Measurements from ENCODE around the gene PSMD13. TPM values are rescaled to one million over a fixed set of nuclear protein-coding genes. Genes with fewer than 3 reads are reported as not detected.

The PSMD13 gene
- polyA plus RNA-seq, 4 donors = 104 to 159 (median 149) TPM

GRCh38 chr11:201966-202365 lies 34.8 kb upstream of the PSMD13 start:
- no peaks in the 10 kb centered on the region for H3K27me3 ChIP-seq (ENCODE audit: control insufficient read depth in 3 of 3, insufficient read depth in 3 of 3, low read length in 3 of 3)
- H3K4me1 ChIP-seq (ENCODE audit: control insufficient read depth in 3 of 3, insufficient read depth in 2 of 3, low read depth in 1 of 3, low read length in 2 of 3) = peaks cover 2 to 12% (median 5%) of the 10 kb centered on the region in 3 donors
- FAIRE-seq (no peak), DNase-seq (no peak)
- WGBS, 3 donors = 75 to 81% (median 77%) methylated on average over 15 of the region's 15 CpGs
- H3K4me3 ChIP-seq (ENCODE audit: low read depth in 1 of 3, low read length in 3 of 3) = no peak overlapping the region
- H3K9me3 ChIP-seq (ENCODE audit: control insufficient read depth in 2 of 2, insufficient read depth in 1 of 2, low read depth in 1 of 2, low read length in 1 of 2) = peaks cover 0 to 3% of the 10 kb centered on the region in 2 donors
- peaks cover 0 to 61% (median 5%) of the 10 kb centered on the region in 3 donors for H3K36me3 ChIP-seq (ENCODE audit: control insufficient read depth in 3 of 3, insufficient read depth in 2 of 3, low read depth in 1 of 3, low read length in 3 of 3)
- no peak overlapping the region for H3K27ac ChIP-seq (ENCODE audit: low read depth in 1 of 3, low read length in 2 of 3)

- no peak overlapping the region for H3K4me3 ChIP-seq (ENCODE audit: low read depth in 1 of 3, low read length in 3 of 3)
- WGBS, 3 donors = 77 to 85% (median 81%) methylated on average over 8 of the region's 8 CpGs
- peaks cover 0 to 3% of the 10 kb centered on the region in 2 donors for H3K9me3 ChIP-seq (ENCODE audit: control insufficient read depth in 2 of 2, insufficient read depth in 1 of 2, low read depth in 1 of 2, low read length in 1 of 2)
- FAIRE-seq = no peak
- H3K36me3 ChIP-seq (ENCODE audit: control insufficient read depth in 3 of 3, insufficient read depth in 2 of 3, low read depth in 1 of 3, low read length in 3 of 3) = peaks cover 0 to 61% (median 5%) of the 10 kb centered on the region in 3 donors
- no peak for DNase-seq
- peaks cover 2 to 12% (median 5%) of the 10 kb centered on the region in 3 donors for H3K4me1 ChIP-seq (ENCODE audit: control insufficient read depth in 3 of 3, insufficient read depth in 2 of 3, low read depth in 1 of 3, low read length in 2 of 3)
- H3K27me3 ChIP-seq (ENCODE audit: control insufficient read depth in 3 of 3, insufficient read depth in 3 of 3, low read length in 3 of 3) = no peaks in the 10 kb centered on the region
- H3K27ac ChIP-seq (ENCODE audit: low read depth in 1 of 3, low read length in 2 of 3) = peak overlapping the region in 1 of 3 donors; percentile 60
Measured at GRCh38 chr11:202490-202889, 34.3 kb upstream of the PSMD13 start.

- Histone ChIP-seq H3K27me3 (ENCODE audit: control insufficient read depth in 3 of 3, insufficient read depth in 3 of 3, low read length in 3 of 3) (no peaks in the 10 kb centered on the region), H3K36me3 (ENCODE audit: control insufficient read depth in 3 of 3, insufficient read depth in 2 of 3, low read depth in 1 of 3, low read length in 3 of 3) (peaks cover 0 to 61% (median 5%) of the 10 kb centered on the region in 3 donors), H3K9me3 (ENCODE audit: control insufficient read depth in 2 of 2, insufficient read depth in 1 of 2, low read depth in 1 of 2, low read length in 1 of 2) (peaks cover 0 to 3% of the 10 kb centered on the region in 2 donors), H3K4me3 (ENCODE audit: low read depth in 1 of 3, low read length in 3 of 3) (no peak overlapping the region), H3K4me1 (ENCODE audit: control insufficient read depth in 3 of 3, insufficient read depth in 2 of 3, low read depth in 1 of 3, low read length in 2 of 3) (peaks cover 2 to 12% (median 5%) of the 10 kb centered on the region in 3 donors), H3K27ac (ENCODE audit: low read depth in 1 of 3, low read length in 2 of 3) (no peak overlapping the region)
- DNase-seq (no peak), FAIRE-seq (no peak)
- 85 to 87% (median 86%) methylated on average over 7 of the region's 7 CpGs for WGBS, 3 donors
Measured at GRCh38 chr11:203056-203944, 33.5 kb upstream of the PSMD13 start.

- 88 to 94% (median 91%) methylated on average over 4 of the region's 4 CpGs for WGBS, 3 donors
- H3K4me1 ChIP-seq (ENCODE audit: control insufficient read depth in 3 of 3, insufficient read depth in 2 of 3, low read depth in 1 of 3, low read length in 2 of 3) = peaks cover 2 to 12% (median 5%) of the 10 kb centered on the region in 3 donors
- H3K27ac ChIP-seq (ENCODE audit: low read depth in 1 of 3, low read length in 2 of 3) = no peak overlapping the region
- H3K4me3 ChIP-seq (ENCODE audit: low read depth in 1 of 3, low read length in 3 of 3) = no peak overlapping the region
- peaks cover 0 to 61% (median 5%) of the 10 kb centered on the region in 3 donors for H3K36me3 ChIP-seq (ENCODE audit: control insufficient read depth in 3 of 3, insufficient read depth in 2 of 3, low read depth in 1 of 3, low read length in 3 of 3)
- H3K9me3 ChIP-seq (ENCODE audit: control insufficient read depth in 2 of 2, insufficient read depth in 1 of 2, low read depth in 1 of 2, low read length in 1 of 2) = peaks cover 0 to 3% of the 10 kb centered on the region in 2 donors
- DNase-seq (no peak), FAIRE-seq (no peak)
- H3K27me3 ChIP-seq (ENCODE audit: control insufficient read depth in 3 of 3, insufficient read depth in 3 of 3, low read length in 3 of 3) = no peaks in the 10 kb centered on the region
Measured at GRCh38 chr11:203945-204586, 32.7 kb upstream of the PSMD13 start.

GRCh38 chr11:204587-205109 lies 32.1 kb upstream of the PSMD13 start:
- Histone ChIP-seq H3K36me3 (ENCODE audit: control insufficient read depth in 3 of 3, insufficient read depth in 2 of 3, low read depth in 1 of 3, low read length in 3 of 3) (peaks cover 0 to 64% (median 5%) of the 10 kb centered on the region in 3 donors), H3K9me3 (ENCODE audit: control insufficient read depth in 2 of 2, insufficient read depth in 1 of 2, low read depth in 1 of 2, low read length in 1 of 2) (peaks cover 0 to 3% of the 10 kb centered on the region in 2 donors), H3K27me3 (ENCODE audit: control insufficient read depth in 3 of 3, insufficient read depth in 3 of 3, low read length in 3 of 3) (no peaks in the 10 kb centered on the region), H3K27ac (ENCODE audit: low read depth in 1 of 3, low read length in 2 of 3) (no peak overlapping the region), H3K4me3 (ENCODE audit: low read depth in 1 of 3, low read length in 3 of 3) (no peak overlapping the region), H3K4me1 (ENCODE audit: control insufficient read depth in 3 of 3, insufficient read depth in 2 of 3, low read depth in 1 of 3, low read length in 2 of 3) (peaks cover 2 to 17% (median 8%) of the 10 kb centered on the region in 3 donors)
- FAIRE-seq = no peak
- DNase-seq = no peak
- WGBS, 3 donors = 79 to 87% (median 86%) methylated on average over 12 of the region's 12 CpGs

GRCh38 chr11:205221-206001 lies 31.4 kb upstream of the PSMD13 start:
- 84 to 91% (median 85%) methylated on average over 16 of the region's 16 CpGs for WGBS, 3 donors
- Histone ChIP-seq H3K27ac (ENCODE audit: low read depth in 1 of 3, low read length in 2 of 3) (no peak overlapping the region), H3K27me3 (ENCODE audit: control insufficient read depth in 3 of 3, insufficient read depth in 3 of 3, low read length in 3 of 3) (no peaks in the 10 kb centered on the region), H3K36me3 (ENCODE audit: control insufficient read depth in 3 of 3, insufficient read depth in 2 of 3, low read depth in 1 of 3, low read length in 3 of 3) (peaks cover 0 to 64% (median 5%) of the 10 kb centered on the region in 3 donors), H3K9me3 (ENCODE audit: control insufficient read depth in 2 of 2, insufficient read depth in 1 of 2, low read depth in 1 of 2, low read length in 1 of 2) (peaks cover 0 to under 1% of the 10 kb centered on the region in 2 donors), H3K4me1 (ENCODE audit: control insufficient read depth in 3 of 3, insufficient read depth in 2 of 3, low read depth in 1 of 3, low read length in 2 of 3) (peaks cover 2 to 25% (median 9%) of the 10 kb centered on the region in 3 donors), H3K4me3 (ENCODE audit: low read depth in 1 of 3, low read length in 3 of 3) (peak overlapping the region in 1 of 3 donors; percentile 97)
- no peak for FAIRE-seq
- no peak for DNase-seq

- no peaks in the 10 kb centered on the region for H3K9me3 ChIP-seq (ENCODE audit: control insufficient read depth in 2 of 2, insufficient read depth in 1 of 2, low read depth in 1 of 2, low read length in 1 of 2)
- peaks cover 0 to 64% (median 5%) of the 10 kb centered on the region in 3 donors for H3K36me3 ChIP-seq (ENCODE audit: control insufficient read depth in 3 of 3, insufficient read depth in 2 of 3, low read depth in 1 of 3, low read length in 3 of 3)
- H3K27me3 ChIP-seq (ENCODE audit: control insufficient read depth in 3 of 3, insufficient read depth in 3 of 3, low read length in 3 of 3) = no peaks in the 10 kb centered on the region
- FAIRE-seq = no peak
- WGBS, 3 donors = 61 to 77% (median 69%) methylated on average over 7 of the region's 7 CpGs
- H3K4me1 ChIP-seq (ENCODE audit: control insufficient read depth in 3 of 3, insufficient read depth in 2 of 3, low read depth in 1 of 3, low read length in 2 of 3) = peaks cover 4 to 28% (median 9%) of the 10 kb centered on the region in 3 donors
- peak overlapping the region; percentile 90 to 97 (median 95) for H3K4me3 ChIP-seq (ENCODE audit: low read depth in 1 of 3, low read length in 3 of 3)
- peak overlapping the region in 2 of 3 donors; percentile 98 to 100 for H3K27ac ChIP-seq (ENCODE audit: low read depth in 1 of 3, low read length in 2 of 3)
- no peak for DNase-seq
Measured at GRCh38 chr11:206002-206384, 30.8 kb upstream of the PSMD13 start.

Data from small intestine (tissue), 7 donors.